Measurements from ENCODE around the gene C1R.
"Not testable (repeated sequence)": the region's sequence is repeated elsewhere in the genome, so short reads cannot be mapped to it uniquely, and the experiment has no call there.

The C1R gene

GRCh38 chr12:7037411-7037810, 54.8 kb downstream of the C1R start:
- not testable (repeated sequence) for DNase-seq (ENCODE audit: low read depth in 2 of 2)

DNA sequence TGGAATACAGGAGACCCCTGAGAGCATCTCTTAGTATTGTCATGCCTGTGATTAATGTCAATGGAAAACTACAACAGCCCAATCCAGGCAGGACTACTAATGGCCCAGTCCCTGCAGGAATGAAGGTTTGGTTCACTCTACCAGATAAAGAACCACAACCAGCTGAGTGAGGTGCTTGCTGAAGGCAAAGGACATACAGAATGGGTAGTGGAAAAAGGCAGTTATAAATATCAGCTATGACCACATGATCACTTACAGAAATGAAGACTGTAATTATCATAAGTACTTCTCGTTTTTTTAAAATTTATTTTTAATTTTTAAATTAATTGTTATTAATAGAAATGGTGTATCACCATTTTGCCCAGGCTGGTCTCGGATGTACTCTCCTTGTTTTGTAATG, 56.8 kb downstream of the C1R start:
- DNase-seq (ENCODE audit: low read depth in 2 of 2) = no peak

DNA sequence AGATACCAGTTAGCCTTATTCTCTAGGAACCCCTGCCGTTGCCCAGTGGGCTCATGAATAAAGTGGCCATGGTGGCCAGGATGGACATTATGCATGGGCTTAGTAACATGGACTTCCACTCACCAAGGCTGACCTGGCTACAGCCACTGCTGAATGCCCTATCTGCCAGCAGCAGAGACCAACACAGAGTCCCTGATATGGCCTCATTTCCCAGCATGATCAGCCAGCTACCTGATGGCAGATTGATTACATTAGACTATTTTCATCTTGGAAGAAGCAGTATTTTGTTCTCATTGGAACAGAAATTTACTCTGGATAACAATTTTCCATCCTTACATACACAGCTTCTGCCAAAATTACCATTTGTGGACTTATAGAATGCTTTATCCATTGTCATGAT, 57.8 kb downstream of the C1R start:
- DNase-seq (ENCODE audit: low read depth in 2 of 2) = no peak

GRCh38 chr12:7032990-7033389, 59.3 kb downstream of the C1R start:
- no peak for DNase-seq (ENCODE audit: low read depth in 2 of 2)

DNA sequence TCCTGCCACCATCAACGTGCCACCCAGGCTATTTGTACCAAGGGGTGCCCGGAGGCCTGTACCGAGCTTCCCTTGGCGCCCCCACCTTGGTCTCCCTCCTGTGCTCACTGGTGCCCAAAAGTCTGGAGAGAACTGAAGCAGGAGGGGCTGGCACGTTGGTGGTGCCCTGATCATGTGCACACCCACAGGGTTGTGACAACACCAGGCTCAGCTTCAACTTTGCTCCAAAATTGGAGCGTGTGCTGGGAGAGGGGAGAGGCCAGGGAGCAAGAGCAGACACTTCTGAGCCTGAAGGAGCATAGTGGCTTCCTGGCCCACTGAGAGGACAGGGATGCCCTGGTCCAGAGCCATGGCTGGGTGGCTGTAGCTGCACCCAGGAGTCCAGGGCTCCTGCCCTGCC, 60.9 kb downstream of the C1R start:
- no peak for DNase-seq (ENCODE audit: low read depth in 2 of 2)

All from fibroblast of skin of left biceps (primary cell).